HepG2 (cell line): Measurements from ENCODE around the gene SDCCAG8. TPM values are rescaled to one million over a fixed set of nuclear protein-coding genes. Genes with fewer than 3 reads are reported as not detected.
A peak's percentile ranks its signal among the peaks of the same experiment; 100 is the strongest.

Source experiments
- ATAC-seq: fragments of 200-7000 bp; cut with Tn5 transposase; 3 replicates; pipeline ENCODE4 v1.9.1; 2020; ENCODE audit warnings: mild to moderate bottlenecking, moderate library complexity
- BruUV-seq: library from RNA; stranded (reverse); fragments of 400-500 nt; replicated peaks from 2 replicates; lab custom pipeline; 2021; lab: Mats Ljungman, UMichigan
- CTCF ChIA-PET: fragments of 300-600 bp; formaldehyde crosslinking; extraction: SDS; loops from one replicate; lab custom pipeline; 2021; ENCODE audit warnings: low total read pairs, inconsistent platforms, low intra/inter-chr PET ratio; lab: Yijun Ruan, JAX
- POLR2A ChIA-PET: fragments of 350-600 bp; sonication (Branson Sonifier 250); formaldehyde crosslinking; loops from one replicate; lab custom pipeline; 2020; ENCODE audit warnings: antibody characterized with exemption, inconsistent platforms; lab: Yijun Ruan, JAX
- DNase-seq: peaks from one replicate; pipeline ENCODE4 v3.0.0-alpha.2; 2015; ENCODE audit warnings: low spot score
- FAIRE-seq: peaks from 3 replicates; lab custom pipeline; 2011; peaks lifted over from hg19 to GRCh38; lab: Jason Lieb, UNC
- H2AFZ ChIP-seq: one replicate; pipeline ENCODE4 v1.6.1; 2011; ENCODE audit warnings: low read length, inconsistent platforms
- H3K27ac ChIP-seq: fragments of 300-600 bp; 3 replicates; pipeline ENCODE4 v1.8.0; 2011; ENCODE audit warnings: mixed run types, mild to moderate bottlenecking, mixed read lengths, low read length, inconsistent platforms; ENCODE audit not compliant: insufficient read depth; ENCODE audit errors: extremely low read length
- H3K27me3 ChIP-seq, 2 experiments: fragments of 200-600 bp in 1 of 2; 2 replicates in 1 of 2; 3 replicates in 1 of 2; pipeline versions ENCODE4 v1.6.0 to v1.8.0; 2011; ENCODE audit warnings: low read length in 2 of 2, mild to moderate bottlenecking in 2 of 2, moderate library complexity in 2 of 2, inconsistent platforms in 1 of 2; ENCODE audit not compliant: insufficient read depth in 2 of 2, control insufficient read depth in 1 of 2
- H3K36me3 ChIP-seq, 2 experiments: fragments of 200-600 bp in 1 of 2; replicated peaks in 1 of 2; 2 replicates in 1 of 2; 3 replicates in 1 of 2; pipeline versions ENCODE4 v1.5.1 to v1.8.0; 2011; ENCODE audit warnings: low read length in 2 of 2, inconsistent platforms in 1 of 2; ENCODE audit not compliant: insufficient read depth in 2 of 2, control insufficient read depth in 1 of 2
- H3K4me1 ChIP-seq: 2 replicates; pipeline ENCODE4 v1.5.1; 2012; ENCODE audit warnings: low read length, inconsistent platforms; ENCODE audit not compliant: insufficient read depth
- H3K4me2 ChIP-seq: 2 replicates; pipeline ENCODE4 v1.6.0; 2011; ENCODE audit warnings: low read depth, low read length, inconsistent platforms
- H3K4me3 ChIP-seq, 3 experiments: fragments of 200-600 bp in 1 of 3; sonication (generic), shearing (Covaris generic) in 1 of 3; replicated peaks in 1 of 3; 2 replicates each; pipeline ENCODE4 v1.5.1; 2011 to 2016; ENCODE audit warnings: low read length in 3 of 3, inconsistent platforms in 2 of 3, low read depth in 2 of 3, mild to moderate bottlenecking in 2 of 3, control low read depth in 1 of 3, mixed read lengths in 1 of 3; ENCODE audit not compliant: insufficient read depth in 1 of 3
- H3K79me2 ChIP-seq: one replicate; pipeline ENCODE4 v1.6.1; 2011; ENCODE audit warnings: low read length, inconsistent platforms; ENCODE audit not compliant: insufficient read depth
- H3K9ac ChIP-seq: 2 replicates; pipeline ENCODE4 v1.6.0; 2011; ENCODE audit warnings: mild to moderate bottlenecking, low read depth, low read length, inconsistent platforms; ENCODE audit not compliant: insufficient read depth
- H3K9me3 ChIP-seq: 2 replicates; pipeline ENCODE4 v1.5.1; 2012; ENCODE audit warnings: mild to moderate bottlenecking, low read length
- H4K20me1 ChIP-seq: 2 replicates; pipeline ENCODE4 v1.6.0; 2011; ENCODE audit warnings: inconsistent platforms, mild to moderate bottlenecking, low read length, moderate library complexity; ENCODE audit not compliant: insufficient read depth
- ADNP ChIP-seq: sonication (generic); formaldehyde crosslinking; IDR thresholded peaks from 2 replicates; pipeline ENCODE4 v1.4.0; 2020; ENCODE audit warnings: missing genetic modification reagents
- CEBPZ ChIP-seq: IDR thresholded peaks from 2 replicates; pipeline ENCODE4 v1.6.1; 2012; ENCODE audit warnings: low read length, improper control_type of control experiment
- ETV6 ChIP-seq: sonication (generic); formaldehyde crosslinking; conservative IDR thresholded peaks from 2 replicates; pipeline ENCODE4 v1.4.0; 2020; ENCODE audit warnings: missing genetic modification reagents
- FUBP1 ChIP-seq: sonication (generic); formaldehyde crosslinking; IDR thresholded peaks from 2 replicates; pipeline ENCODE4 v1.5.1; 2020; ENCODE audit warnings: missing genetic modification reagents, mild to moderate bottlenecking, borderline replicate concordance
- MLXIP ChIP-seq: sonication (generic); formaldehyde crosslinking; IDR thresholded peaks from 2 replicates; pipeline ENCODE4 v1.9.0; 2021; ENCODE audit warnings: missing genetic modification reagents, borderline replicate concordance
- SETDB1 ChIP-seq: sonication (generic); formaldehyde crosslinking; IDR thresholded peaks from 2 replicates; pipeline ENCODE4 v1.5.1; 2020; ENCODE audit warnings: missing genetic modification reagents, mild to moderate bottlenecking, borderline replicate concordance
- SNAPC2 ChIP-seq: sonication (generic); formaldehyde crosslinking; IDR thresholded peaks from 2 replicates; pipeline ENCODE4 v1.8.1; 2022; ENCODE audit warnings: mild to moderate bottlenecking, missing genetic modification reagents
- ZFP1 ChIP-seq: IDR thresholded peaks from 2 replicates; pipeline ENCODE4 v1.6.1; 2016
- ZNF232 ChIP-seq: sonication (generic); formaldehyde crosslinking; IDR thresholded peaks from 2 replicates; pipeline ENCODE4 v1.4.0; 2020; ENCODE audit warnings: missing genetic modification reagents, borderline replicate concordance
- WGBS: methylation state at CpG from one replicate; pipeline ENCODE4 v1.1.6; 2017; ENCODE audit warnings: low lambda C conversion rate; 5-methylcytosine and 5-hydroxymethylcytosine counted together
- in situ Hi-C: cut with HindIII; loops from 2 replicates; pipeline ENCODE4 v1.10.0; 2017; ENCODE audit warnings: low pct_unique_long_range_greater_than_20kb; ENCODE audit not compliant: extremely low pct_ligation_motif_present
- intact Hi-C: fragments of 100-400 bp; cut with micrococcal nuclease; formaldehyde crosslinking; loops from one replicate; pipeline ENCODE4 v1.10.0; 2022; ENCODE audit not compliant: unreplicated experiment
- polyA plus RNA-seq, 8 experiments: library from polyadenylated mRNA; depleted of rRNA in 3 of 8; stranded (reverse) in 7 of 8; unstranded in 1 of 8; fragments of >200 nt; fragmentation: Illumina TruSeq in 4 of 8; extraction: Trizol in 4 of 8; gene quantifications; 2 replicates each; pipeline versions ENCODE4 v1.2.1 to v1.2.3, GENCODE V29; 2011 to 2016; ENCODE audit warnings: low read depth in 4 of 8, missing spikeins in 1 of 8, mixed read lengths in 1 of 8; ENCODE audit not compliant: insufficient read depth in 1 of 8
- total RNA-seq, 5 experiments: library from RNA; depleted of rRNA; stranded (reverse); fragments of >200 nt; fragmentation: Illumina TruSeq; extraction: Trizol; gene quantifications; 2 replicates each; pipeline ENCODE4 v1.2.3, GENCODE V29; 2016; ENCODE audit warnings: low read depth in 1 of 5

SDCCAG8 gene
- total and polyA plus RNA-seq, 2 of the 13 experiments (the other 11 are each of a cell fraction or from before 2014, with no cell fraction given) = 9.5 to 13.4 TPM

- FAIRE-seq (no peak), ATAC-seq (no peak), DNase-seq (no peak)
- in situ Hi-C loops = no loop called here
- TF ChIP-seq ZFP1 (CRISPR knock-in tag) (peak; percentile 91; the same call in 1 of the 2 replicates), SETDB1 (CRISPR knock-in tag) (no peak)
- Histone ChIP-seq H3K9ac (no peak overlapping the region), H3K9me3 (peaks cover 14% of the 10 kb centered on the region), H3K27me3 (no peaks in the 10 kb centered on the region), H3K4me3 (no peak overlapping the region), H3K36me3 (no peaks in the 10 kb centered on the region; a peak in 1 of 5 replicates), H2AFZ (no peak overlapping the region), H4K20me1 (no peaks in the 10 kb centered on the region), H3K27ac (no peak overlapping the region), H3K4me2 (no peak overlapping the region), H3K79me2 (no peaks in the 10 kb centered on the region), H3K4me1 (no peaks in the 10 kb centered on the region)
- no TSS peak for BruUV-seq
- WGBS = 76% methylated on average over 4 of the region's 4 CpGs
- ChIA-PET CTCF (no interaction called here), POLR2A (no interaction called here)
- intact Hi-C loops = no loop called here
Measured at GRCh38 chr1:243374412-243374811, 118.6 kb downstream of the SDCCAG8 start.

GRCh38 chr1:243375596-243375995 is 119.8 kb downstream of the SDCCAG8 start:
- H4K20me1 ChIP-seq = no peaks in the 10 kb centered on the region
- no peak overlapping the region for H3K4me3 ChIP-seq
- intact Hi-C loops = no loop called here
- no peaks in the 10 kb centered on the region; a peak in 1 of 5 replicates for H3K36me3 ChIP-seq
- no peaks in the 10 kb centered on the region for H3K79me2 ChIP-seq
- ChIA-PET CTCF (no interaction called here), POLR2A (no interaction called here)
- in situ Hi-C loops = no loop called here
- H3K27ac ChIP-seq = no peak overlapping the region
- no peaks in the 10 kb centered on the region for H3K4me1 ChIP-seq
- WGBS = 57% methylated on average over 1 of the region's 1 CpG
- DNase-seq = no peak
- peaks cover 14% of the 10 kb centered on the region for H3K9me3 ChIP-seq
- H3K4me2 ChIP-seq = no peak overlapping the region
- ATAC-seq = no peak
- BruUV-seq = no TSS peak
- no peak overlapping the region for H3K9ac ChIP-seq
- no peaks in the 10 kb centered on the region for H3K27me3 ChIP-seq
- H2AFZ ChIP-seq = no peak overlapping the region
- FAIRE-seq = no peak
- TF ChIP-seq FUBP1 (CRISPR knock-in tag) (no peak), ADNP (CRISPR knock-in tag) (no peak), MLXIP (no peak), CEBPZ (no peak), SNAPC2 (CRISPR knock-in tag) (no peak), ZNF232 (CRISPR knock-in tag) (no peak), ETV6 (CRISPR knock-in tag) (no peak)
